ENCODE measurements around the gene PHACTR1.

DNA sequence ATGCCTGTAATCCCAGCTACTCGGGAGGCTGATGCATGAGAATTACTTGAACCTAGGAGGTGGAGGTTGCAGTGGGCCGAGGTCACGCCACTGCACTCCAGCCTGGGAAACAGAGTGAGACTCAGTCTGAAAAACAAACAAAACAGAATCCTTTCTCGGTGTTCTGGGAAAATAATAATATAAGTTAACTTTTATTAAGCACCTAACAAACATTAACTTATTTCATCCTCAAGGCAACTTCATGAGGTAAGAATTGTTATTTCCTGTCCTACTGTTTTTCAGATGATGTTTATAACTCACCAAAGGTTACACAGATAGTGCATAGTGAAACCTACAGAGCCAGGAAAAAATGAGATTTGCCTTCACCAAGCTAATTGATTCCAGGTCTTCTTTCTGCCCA lies 221.4 kb downstream of the PHACTR1 start:
- TF ChIP-seq POLR2AphosphoS5 (IDR thresholded peaks at IDR 0.05; ENCODE audit: borderline replicate concordance, low read depth, low read length): no peak
- no peak for TF ChIP-seq EZH2 (IDR thresholded peaks at IDR 0.05)
- no peak for TF ChIP-seq FOXP2 (optimal IDR thresholded peaks at IDR 0.05; ENCODE audit: control extremely low read depth, extremely low read length, insufficient read depth)

All from SK-N-MC (cell line).